ENCODE measurements around the gene MRLN.
A peak's percentile ranks its signal among the peaks of the same experiment; 100 is the strongest.

Gene MRLN

DNA sequence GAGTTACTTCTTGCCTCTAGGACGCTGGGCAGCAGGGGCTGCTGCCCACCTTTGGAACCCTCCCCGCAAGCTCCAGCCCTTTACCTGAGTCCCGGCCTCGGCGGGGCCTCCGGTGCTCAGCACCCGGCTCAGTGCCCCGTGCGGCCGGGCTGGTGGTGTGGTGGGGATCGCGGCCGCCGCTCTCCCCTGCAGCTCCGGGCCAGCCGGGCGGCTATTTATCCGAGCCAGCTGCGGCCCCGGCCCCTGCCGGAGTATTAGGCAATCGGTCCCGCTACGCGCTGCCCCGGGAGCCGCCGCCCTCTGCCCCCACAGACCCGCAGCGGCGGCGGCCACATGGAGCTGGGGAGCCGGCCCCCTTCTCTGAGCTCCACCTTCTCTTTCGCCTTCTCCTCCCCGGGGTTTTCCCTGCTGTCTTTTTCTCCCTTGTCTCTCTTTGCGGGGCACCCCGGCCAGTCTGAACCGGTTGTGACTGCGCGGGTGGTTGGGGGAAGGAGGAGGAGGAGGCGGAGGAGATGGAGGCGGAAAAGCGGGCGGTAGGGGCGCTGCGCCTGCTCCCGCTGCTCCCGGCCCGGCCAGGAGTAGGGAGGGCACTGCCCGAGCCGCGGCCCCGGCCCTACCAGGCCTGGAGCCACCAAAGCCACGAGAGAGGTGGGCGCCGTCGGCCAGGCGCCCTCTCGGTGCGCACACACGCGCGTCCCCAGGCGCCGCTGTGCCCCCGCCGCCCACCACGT lies 43.7 kb downstream of the MRLN start, which contains the start of gene SLC16A9:
Gene SLC16A9, minus strand, starts transcription at position 456 of the 731 bp plus-strand sequence. CDS start 25,559 bp downstream, outside the sequence.
- Histone ChIP-seq H3K27me3 (ENCODE audit: low read length) (no peaks in the 10 kb centered on the region), H3K9ac (ENCODE audit: low read length) (peak within 1 kb of the TSS; percentile 55), H3K4me2 (ENCODE audit: low read depth, low read length, poor library complexity, severe bottlenecking) (peak within 1 kb of the TSS; percentile 57), H3K9me2 (replicated peaks; ENCODE audit: insufficient read depth, low read length) (no peaks in the 10 kb centered on the region), H3K36me3 (ENCODE audit: low read length) (no peaks in the 10 kb centered on the region), H3F3A (ENCODE audit: insufficient read depth) (no peaks in the 10 kb centered on the region), H3K27ac (ENCODE audit: low read depth, low read length) (no peak within 1 kb of the TSS), H2AFZ (ENCODE audit: low read depth, low read length, severe bottlenecking) (peak within 1 kb of the TSS; percentile 80), H3K79me2 (ENCODE audit: insufficient read depth, low read length) (no peaks in the 10 kb centered on the region), H3K4me3 (ENCODE audit: insufficient read depth, low read length, poor library complexity, severe bottlenecking) (peak within 1 kb of the TSS; percentile 46), H4K20me1 (ENCODE audit: low read depth, low read length) (no peaks in the 10 kb centered on the region), H3K9me3 (ENCODE audit: insufficient read depth, low read length) (no peaks in the 10 kb centered on the region)
- no peak for TF ChIP-seq EZH2phosphoT487 (conservative IDR thresholded peaks at IDR 0.05; ENCODE audit: low read length)
- TF ChIP-seq, protein P1, sequence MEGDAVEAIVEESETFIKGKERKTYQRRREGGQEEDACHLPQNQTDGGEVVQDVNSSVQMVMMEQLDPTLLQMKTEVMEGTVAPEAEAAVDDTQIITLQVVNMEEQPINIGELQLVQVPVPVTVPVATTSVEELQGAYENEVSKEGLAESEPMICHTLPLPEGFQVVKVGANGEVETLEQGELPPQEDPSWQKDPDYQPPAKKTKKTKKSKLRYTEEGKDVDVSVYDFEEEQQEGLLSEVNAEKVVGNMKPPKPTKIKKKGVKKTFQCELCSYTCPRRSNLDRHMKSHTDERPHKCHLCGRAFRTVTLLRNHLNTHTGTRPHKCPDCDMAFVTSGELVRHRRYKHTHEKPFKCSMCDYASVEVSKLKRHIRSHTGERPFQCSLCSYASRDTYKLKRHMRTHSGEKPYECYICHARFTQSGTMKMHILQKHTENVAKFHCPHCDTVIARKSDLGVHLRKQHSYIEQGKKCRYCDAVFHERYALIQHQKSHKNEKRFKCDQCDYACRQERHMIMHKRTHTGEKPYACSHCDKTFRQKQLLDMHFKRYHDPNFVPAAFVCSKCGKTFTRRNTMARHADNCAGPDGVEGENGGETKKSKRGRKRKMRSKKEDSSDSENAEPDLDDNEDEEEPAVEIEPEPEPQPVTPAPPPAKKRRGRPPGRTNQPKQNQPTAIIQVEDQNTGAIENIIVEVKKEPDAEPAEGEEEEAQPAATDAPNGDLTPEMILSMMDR (IDR thresholded peaks at IDR 0.05; ENCODE audit: insufficient read depth, low read length, poor library complexity, severe bottlenecking) = no peak

DNA sequence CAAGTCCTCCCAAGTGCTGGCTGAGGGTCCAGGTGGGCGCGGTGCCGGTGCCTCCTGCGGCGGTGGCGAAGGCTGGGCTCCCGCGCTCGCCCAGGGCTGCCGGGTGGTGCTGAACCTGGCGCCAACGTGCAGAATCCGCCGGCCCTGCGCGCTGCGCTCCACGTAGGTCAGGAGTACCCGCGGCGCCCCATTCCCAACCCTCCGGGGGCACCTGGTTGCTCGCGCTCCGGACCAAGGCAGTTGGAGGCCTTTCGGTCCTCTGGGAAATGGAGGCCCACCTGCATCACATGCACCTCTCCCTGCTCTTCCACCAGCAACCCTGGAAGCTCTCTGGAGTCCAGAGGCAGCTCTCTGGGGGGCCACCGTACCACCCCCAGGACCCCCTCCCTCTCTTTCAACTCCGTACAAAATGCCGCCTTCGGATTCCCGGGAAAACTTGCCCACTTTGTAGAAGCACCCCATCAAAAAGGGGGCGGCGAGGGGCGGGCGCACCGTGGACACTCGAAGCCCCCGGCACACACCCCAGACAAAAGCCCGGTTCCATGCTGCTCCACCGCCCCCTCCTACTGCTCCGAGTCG lies 44.4 kb downstream of the MRLN start:
- Histone ChIP-seq H4K20me1 (ENCODE audit: low read depth, low read length) (no peaks in the 10 kb centered on the region), H3F3A (ENCODE audit: insufficient read depth) (no peaks in the 10 kb centered on the region), H3K4me3 (ENCODE audit: insufficient read depth, low read length, poor library complexity, severe bottlenecking) (peak overlapping the region; percentile 46), H3K36me3 (ENCODE audit: low read length) (no peaks in the 10 kb centered on the region), H3K27ac (ENCODE audit: low read depth, low read length) (no peak overlapping the region), H3K9me3 (ENCODE audit: insufficient read depth, low read length) (no peaks in the 10 kb centered on the region), H3K79me2 (ENCODE audit: insufficient read depth, low read length) (no peaks in the 10 kb centered on the region), H2AFZ (ENCODE audit: low read depth, low read length, severe bottlenecking) (peak overlapping the region; percentile 80), H3K9me2 (replicated peaks; ENCODE audit: insufficient read depth, low read length) (no peaks in the 10 kb centered on the region), H3K4me2 (ENCODE audit: low read depth, low read length, poor library complexity, severe bottlenecking) (peak overlapping the region; percentile 57), H3K9ac (ENCODE audit: low read length) (peak overlapping the region; percentile 55), H3K27me3 (ENCODE audit: low read length) (no peaks in the 10 kb centered on the region)
- TF ChIP-seq EZH2phosphoT487 (conservative IDR thresholded peaks at IDR 0.05; ENCODE audit: low read length) = no peak
- TF ChIP-seq, protein P1 (IDR thresholded peaks at IDR 0.05; ENCODE audit: insufficient read depth, low read length, poor library complexity, severe bottlenecking) = no peak

DNA sequence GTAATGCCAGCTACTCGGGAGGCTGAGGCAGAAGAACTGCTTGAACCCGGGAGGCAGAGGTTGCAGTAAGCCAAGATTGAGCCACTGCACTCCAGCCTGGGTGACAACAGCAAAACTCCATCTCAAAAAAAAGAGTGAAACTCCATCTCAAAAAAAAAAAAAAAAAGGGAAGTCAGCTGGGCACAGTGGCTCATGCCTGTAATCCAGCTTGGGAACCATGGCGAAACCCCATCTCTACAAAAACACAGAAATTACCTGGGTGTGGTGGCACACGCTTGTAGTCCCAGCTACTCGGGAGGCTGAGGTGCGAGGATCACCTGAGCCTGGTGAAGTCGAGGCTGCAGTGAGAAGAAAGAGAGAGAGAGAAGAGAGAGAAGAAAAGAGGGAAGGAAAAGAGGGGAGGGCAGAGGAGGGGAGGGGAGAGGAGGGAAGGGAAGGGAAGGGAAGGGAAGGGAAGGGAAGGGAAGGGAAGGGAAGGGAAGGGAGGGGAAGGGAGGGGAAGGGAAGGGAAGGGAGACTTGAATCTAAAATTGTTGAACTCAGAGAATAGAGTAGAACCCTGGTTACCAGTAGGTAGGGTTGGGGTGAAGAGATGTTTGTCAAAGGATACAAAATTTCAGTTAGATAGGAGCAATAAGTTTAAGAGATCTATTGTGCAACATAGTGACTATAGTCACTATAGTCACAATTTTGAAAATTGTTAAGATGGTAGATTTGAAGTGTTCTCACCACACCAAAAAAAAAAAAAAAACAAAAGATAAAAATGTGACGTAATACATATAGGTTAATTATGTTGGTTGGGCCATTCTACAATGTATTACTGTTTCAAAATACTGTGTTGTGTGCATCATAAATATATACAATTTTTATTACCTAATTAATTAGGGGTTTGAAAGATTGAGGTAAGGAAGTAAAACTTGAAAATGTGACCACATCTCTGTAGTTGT lies 46.1 kb downstream of the MRLN start:
- H3K27me3 ChIP-seq (ENCODE audit: low read length) = no peaks in the 10 kb centered on the region
- no peak overlapping the region for H2AFZ ChIP-seq (ENCODE audit: low read depth, low read length, severe bottlenecking)
- no peak overlapping the region for H3K4me2 ChIP-seq (ENCODE audit: low read depth, low read length, poor library complexity, severe bottlenecking)
- H4K20me1 ChIP-seq (ENCODE audit: low read depth, low read length) = no peaks in the 10 kb centered on the region
- H3K79me2 ChIP-seq (ENCODE audit: insufficient read depth, low read length) = no peaks in the 10 kb centered on the region
- no peak overlapping the region for H3K27ac ChIP-seq (ENCODE audit: low read depth, low read length)
- H3K4me3 ChIP-seq (ENCODE audit: insufficient read depth, low read length, poor library complexity, severe bottlenecking) = no peak overlapping the region
- no peak for TF ChIP-seq EZH2phosphoT487 (conservative IDR thresholded peaks at IDR 0.05; ENCODE audit: low read length)
- TF ChIP-seq, protein P1 (IDR thresholded peaks at IDR 0.05; ENCODE audit: insufficient read depth, low read length, poor library complexity, severe bottlenecking) = no peak
- no peaks in the 10 kb centered on the region for H3K9me3 ChIP-seq (ENCODE audit: insufficient read depth, low read length)
- no peaks in the 10 kb centered on the region for H3K9me2 ChIP-seq (replicated peaks; ENCODE audit: insufficient read depth, low read length)
- no peaks in the 10 kb centered on the region for H3K36me3 ChIP-seq (ENCODE audit: low read length)
- no peaks in the 10 kb centered on the region for H3F3A ChIP-seq (ENCODE audit: insufficient read depth)
- H3K9ac ChIP-seq (ENCODE audit: low read length) = no peak overlapping the region
